Endodermal cell (in vitro differentiated cells): ENCODE data around the gene CLEC19A. TPM values are rescaled to one million over a fixed set of nuclear protein-coding genes. Genes with fewer than 3 reads are reported as not detected.

ENCODE experiments used
- DNase-seq: peaks from one replicate; pipeline ENCODE4 v3.0.0-alpha.2; 2017
- H3K27ac ChIP-seq: 2 replicates; pipeline ENCODE4 v1.5.1; 2013; ENCODE audit warnings: mild to moderate bottlenecking, low read depth, low read length, moderate library complexity
- H3K27me3 ChIP-seq: 2 replicates; pipeline ENCODE4 v1.6.1; 2013; ENCODE audit warnings: mild to moderate bottlenecking, low read length, moderate library complexity; ENCODE audit not compliant: insufficient read depth, control insufficient read depth, poor library complexity, severe bottlenecking
- H3K36me3 ChIP-seq: 2 replicates; pipeline ENCODE4 v1.7.0; 2013; ENCODE audit warnings: mild to moderate bottlenecking, low read length, moderate library complexity; ENCODE audit not compliant: control insufficient read depth, insufficient read depth
- H3K4me1 ChIP-seq: one replicate; pipeline ENCODE4 v1.7.0; 2013; ENCODE audit warnings: low read length; ENCODE audit not compliant: control insufficient read depth, insufficient read depth
- H3K4me3 ChIP-seq: 2 replicates; pipeline ENCODE4 v1.5.1; 2013; ENCODE audit warnings: mild to moderate bottlenecking, low read length, moderate library complexity
- H3K9ac ChIP-seq: 2 replicates; pipeline ENCODE4 v1.6.1; 2013; ENCODE audit warnings: mild to moderate bottlenecking, low read length, moderate library complexity; ENCODE audit not compliant: poor library complexity, severe bottlenecking; ENCODE audit errors: extremely low read depth
- H3K9me3 ChIP-seq: 2 replicates; pipeline ENCODE4 v1.6.1; 2013; ENCODE audit warnings: mild to moderate bottlenecking, low read length, moderate library complexity; ENCODE audit not compliant: control insufficient read depth
- H3K27ac Mint-ChIP-seq: 2 replicates; pipeline ENCODE4 v1.8.0; 2020; ENCODE audit warnings: mixed read lengths
- H3K27me3 Mint-ChIP-seq: 2 replicates; pipeline ENCODE4 v1.8.0; 2021; ENCODE audit warnings: mild to moderate bottlenecking, mixed read lengths; ENCODE audit not compliant: insufficient read depth
- H3K36me3 Mint-ChIP-seq: 2 replicates; pipeline ENCODE4 v1.8.0; 2020; ENCODE audit warnings: low read depth, mixed read lengths
- H3K4me1 Mint-ChIP-seq: 2 replicates; pipeline ENCODE4 v1.8.0; 2020; ENCODE audit warnings: mixed read lengths
- H3K4me3 Mint-ChIP-seq: 2 replicates; pipeline ENCODE4 v1.8.0; 2020; ENCODE audit warnings: mild to moderate bottlenecking, moderate library complexity, mixed read lengths
- H3K9me3 Mint-ChIP-seq: 2 replicates; pipeline ENCODE4 v1.8.0; 2020; ENCODE audit warnings: mild to moderate bottlenecking, mixed read lengths
- WGBS, 2 experiments: methylation state at CpG; one replicate each; pipeline versions ENCODE4 v1.1.5 to v1.1.7; 2013; ENCODE audit warnings: missing lambda C conversion rate in 2 of 2, mixed read lengths in 1 of 2; ENCODE audit not compliant: insufficient coverage in 1 of 2, insufficient read length in 1 of 2; 5-methylcytosine and 5-hydroxymethylcytosine counted together
- total RNA-seq, 2 donors: library from RNA; stranded (reverse); fragmentation: NEBNext Ultra II Directional in 1 of 2; extraction: Animal tissue kit (Norgen Biotek cat#: 25700) in 1 of 2; gene quantifications; 2 replicates in 1 of 2; 3 replicates in 1 of 2; pipeline ENCODE4 v1.2.1, GENCODE V29; 2021
- TF ChIP-seq, protein P1 (sequence below): fragments of 200-600 bp; sonication (generic); conservative IDR thresholded peaks from 2 replicates; pipeline ENCODE4 v1.5.0; 2021; ENCODE audit warnings: antibody characterized with exemption, mild to moderate bottlenecking

The CLEC19A gene
- total RNA-seq, 2 donors from 2014 or later, result 1.6 to 1.9 TPM

DNA sequence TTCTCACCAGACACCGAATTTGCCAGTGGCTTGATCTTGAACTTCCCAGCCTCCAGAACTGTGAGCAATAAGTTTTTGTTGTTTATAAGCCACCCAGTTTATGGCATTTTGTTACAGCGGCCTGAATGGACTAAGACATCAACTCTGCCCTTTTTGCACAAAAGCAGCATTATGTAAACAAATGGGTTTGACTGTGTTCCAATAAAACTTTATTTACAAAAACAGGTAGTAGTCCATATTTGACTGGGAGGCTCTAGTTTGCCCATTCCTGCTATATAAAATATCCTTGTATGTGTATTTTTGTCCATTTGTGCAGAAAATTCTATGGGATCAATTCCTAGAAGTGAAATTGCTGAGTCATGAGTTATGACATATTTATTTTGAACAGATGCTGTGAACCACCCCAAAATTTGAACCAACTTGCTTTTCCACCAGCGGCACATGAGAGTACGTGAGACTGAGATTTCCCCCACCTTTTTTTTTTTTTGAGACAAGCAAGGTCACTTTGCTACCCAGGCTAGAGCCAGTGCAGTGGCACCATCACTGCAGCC lies 21.3 kb upstream of the CLEC19A start:
- Histone ChIP-seq H3K27ac (no peak overlapping the region), H3K9me3 (peaks cover 27% of the 10 kb centered on the region), H3K4me3 (no peak overlapping the region), H3K36me3 (no peaks in the 10 kb centered on the region), H3K27me3 (no peaks in the 10 kb centered on the region), H3K4me1 (peaks cover 3% of the 10 kb centered on the region), H3K9ac (no peak overlapping the region)
- no peak for DNase-seq
- Mint-ChIP-seq H3K36me3 (peaks cover 29% of the 10 kb centered on the region), H3K27me3 (no peaks in the 10 kb centered on the region), H3K4me1 (peaks cover 5% of the 10 kb centered on the region), H3K9me3 (peaks cover 13% of the 10 kb centered on the region), H3K4me3 (no peak overlapping the region), H3K27ac (no peak overlapping the region)
- TF ChIP-seq, protein P1, sequence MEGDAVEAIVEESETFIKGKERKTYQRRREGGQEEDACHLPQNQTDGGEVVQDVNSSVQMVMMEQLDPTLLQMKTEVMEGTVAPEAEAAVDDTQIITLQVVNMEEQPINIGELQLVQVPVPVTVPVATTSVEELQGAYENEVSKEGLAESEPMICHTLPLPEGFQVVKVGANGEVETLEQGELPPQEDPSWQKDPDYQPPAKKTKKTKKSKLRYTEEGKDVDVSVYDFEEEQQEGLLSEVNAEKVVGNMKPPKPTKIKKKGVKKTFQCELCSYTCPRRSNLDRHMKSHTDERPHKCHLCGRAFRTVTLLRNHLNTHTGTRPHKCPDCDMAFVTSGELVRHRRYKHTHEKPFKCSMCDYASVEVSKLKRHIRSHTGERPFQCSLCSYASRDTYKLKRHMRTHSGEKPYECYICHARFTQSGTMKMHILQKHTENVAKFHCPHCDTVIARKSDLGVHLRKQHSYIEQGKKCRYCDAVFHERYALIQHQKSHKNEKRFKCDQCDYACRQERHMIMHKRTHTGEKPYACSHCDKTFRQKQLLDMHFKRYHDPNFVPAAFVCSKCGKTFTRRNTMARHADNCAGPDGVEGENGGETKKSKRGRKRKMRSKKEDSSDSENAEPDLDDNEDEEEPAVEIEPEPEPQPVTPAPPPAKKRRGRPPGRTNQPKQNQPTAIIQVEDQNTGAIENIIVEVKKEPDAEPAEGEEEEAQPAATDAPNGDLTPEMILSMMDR, result no peak
- WGBS, 2 experiments, result 50 to 100% methylated on average over 2 to 4 of the region's 4 CpGs

DNA sequence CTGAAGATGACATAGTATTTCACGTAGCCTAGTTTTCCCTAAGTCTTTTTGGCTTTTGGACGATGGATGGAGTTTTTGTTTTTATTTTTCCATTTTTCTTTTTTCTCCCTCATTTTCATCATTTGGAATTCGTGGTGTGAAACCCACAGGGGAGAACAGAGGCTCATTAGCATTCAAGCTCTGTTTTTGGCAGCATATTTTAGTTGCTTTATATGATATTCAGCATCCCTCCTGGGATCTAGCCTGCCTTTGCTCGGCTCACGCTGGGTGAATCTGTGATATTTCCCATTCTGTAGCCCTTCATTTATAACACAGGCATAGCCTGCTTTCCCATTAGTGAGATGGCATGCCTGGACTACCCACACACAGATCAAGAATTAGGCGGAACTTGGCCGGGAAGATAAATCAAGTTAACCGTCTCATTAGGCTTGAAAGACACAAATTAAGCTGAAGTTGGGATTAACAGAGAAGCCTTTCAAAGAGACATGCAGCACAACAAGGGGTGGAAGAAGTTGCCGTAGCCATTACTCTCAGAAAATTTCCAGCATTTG lies 20.1 kb upstream of the CLEC19A start:
- Mint-ChIP-seq H3K4me3 (no peak overlapping the region), H3K36me3 (peaks cover 29% of the 10 kb centered on the region), H3K27ac (no peak overlapping the region), H3K9me3 (peaks cover 13% of the 10 kb centered on the region), H3K4me1 (no peaks in the 10 kb centered on the region), H3K27me3 (no peaks in the 10 kb centered on the region)
- Histone ChIP-seq H3K4me1 (no peaks in the 10 kb centered on the region), H3K36me3 (no peaks in the 10 kb centered on the region), H3K27me3 (no peaks in the 10 kb centered on the region), H3K27ac (no peak overlapping the region), H3K4me3 (no peak overlapping the region), H3K9me3 (peaks cover 28% of the 10 kb centered on the region), H3K9ac (no peak overlapping the region)
- TF ChIP-seq, protein P1, result no peak
- WGBS, 2 experiments, result 92 to 99% methylated on average over 8 to 9 of the region's 9 CpGs
- no peak for DNase-seq

DNA sequence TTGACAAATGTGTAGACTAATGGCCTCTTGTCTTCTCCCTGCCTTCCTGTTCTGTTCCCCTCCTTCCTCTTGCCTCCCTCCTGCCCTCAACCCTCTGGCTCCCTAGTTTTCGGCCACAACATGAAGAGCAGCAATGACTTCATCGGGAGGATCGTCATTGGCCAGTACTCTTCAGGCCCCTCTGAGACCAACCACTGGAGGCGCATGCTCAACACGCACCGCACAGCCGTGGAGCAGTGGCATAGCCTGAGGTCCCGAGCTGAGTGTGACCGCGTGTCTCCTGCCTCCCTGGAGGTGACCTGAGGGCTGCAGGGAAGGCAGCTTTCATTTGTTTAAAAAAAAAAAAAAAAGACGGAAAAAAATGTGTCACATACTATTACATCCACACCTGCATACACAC lies 18.8 kb upstream of the CLEC19A start:
- Histone ChIP-seq H3K36me3 (no peaks in the 10 kb centered on the region), H3K4me1 (no peaks in the 10 kb centered on the region), H3K9ac (no peak overlapping the region), H3K27me3 (no peaks in the 10 kb centered on the region), H3K9me3 (peaks cover 28% of the 10 kb centered on the region), H3K27ac (no peak overlapping the region), H3K4me3 (no peak overlapping the region)
- H3K4me1 Mint-ChIP-seq, result no peaks in the 10 kb centered on the region
- H3K9me3 Mint-ChIP-seq, result peaks cover 13% of the 10 kb centered on the region
- no peak overlapping the region for H3K4me3 Mint-ChIP-seq
- 96 to 97% methylated on average over 4 to 11 of the region's 11 CpGs for WGBS, 2 experiments
- H3K27me3 Mint-ChIP-seq, result no peaks in the 10 kb centered on the region
- H3K36me3 Mint-ChIP-seq, result peaks cover 29% of the 10 kb centered on the region
- TF ChIP-seq, protein P1, result no peak
- DNase-seq, result no peak
- H3K27ac Mint-ChIP-seq, result no peak overlapping the region
